ENCODE data around the gene MRTFA. TPM values are rescaled to one million over a fixed set of nuclear protein-coding genes. Genes with fewer than 3 reads are reported as not detected.
A peak's percentile ranks its signal among the peaks of the same experiment; 100 is the strongest.
"Not testable (repeated sequence)": the region's sequence is repeated elsewhere in the genome, so short reads cannot be mapped to it uniquely, and the experiment has no call there.

Gene MRTFA
- total RNA-seq, 1 donor from 2014 or later, result 105 TPM

- Mint-ChIP-seq H3K27ac (peak overlapping the region; percentile 86), H3K9me3 (no peaks in the 10 kb centered on the region), H3K36me3 (peaks cover 19% of the 10 kb centered on the region), H3K4me3 (no peak overlapping the region), H3K4me1 (peaks cover 21% of the 10 kb centered on the region), H3K27me3 (ENCODE audit: low read depth) (no peaks in the 10 kb centered on the region)
- no peak for TF ChIP-seq CTCF (IDR thresholded peaks at IDR 0.05; ENCODE audit: unreplicated experiment)
- DNase-seq (ENCODE audit: low spot score in 2 of 2, unreplicated experiment in 2 of 2), result no peak
Measured at GRCh38 chr22:40542821-40543540, 93.5 kb downstream of the MRTFA start.

- no peaks in the 10 kb centered on the region for H3K27me3 Mint-ChIP-seq (ENCODE audit: low read depth)
- H3K9me3 Mint-ChIP-seq, result no peaks in the 10 kb centered on the region
- peak overlapping the region; percentile 49 for H3K27ac Mint-ChIP-seq
- peaks cover 18% of the 10 kb centered on the region for H3K4me1 Mint-ChIP-seq
- no peak overlapping the region for H3K4me3 Mint-ChIP-seq
- no peak for TF ChIP-seq CTCF (IDR thresholded peaks at IDR 0.05; ENCODE audit: unreplicated experiment)
- no peak for DNase-seq (ENCODE audit: low spot score in 2 of 2, unreplicated experiment in 2 of 2)
- H3K36me3 Mint-ChIP-seq, result peaks cover 9% of the 10 kb centered on the region
Measured at GRCh38 chr22:40541300-40541699, 95.2 kb downstream of the MRTFA start.

GRCh38 chr22:40540265-40540664 is 96.3 kb downstream of the MRTFA start:
- Mint-ChIP-seq H3K27me3 (ENCODE audit: low read depth) (no peaks in the 10 kb centered on the region), H3K4me1 (peaks cover 18% of the 10 kb centered on the region), H3K9me3 (no peaks in the 10 kb centered on the region), H3K27ac (no peak overlapping the region), H3K4me3 (no peak overlapping the region), H3K36me3 (peaks cover 5% of the 10 kb centered on the region)
- no peak for DNase-seq (ENCODE audit: low spot score in 2 of 2, unreplicated experiment in 2 of 2)
- TF ChIP-seq CTCF (IDR thresholded peaks at IDR 0.05; ENCODE audit: unreplicated experiment), result no peak

- H3K27ac Mint-ChIP-seq; H3K36me3 Mint-ChIP-seq; H3K4me3 Mint-ChIP-seq; H3K9me3 Mint-ChIP-seq; H3K27me3 Mint-ChIP-seq (ENCODE audit: low read depth); DNase-seq (ENCODE audit: low spot score in 2 of 2, unreplicated experiment in 2 of 2): not testable (repeated sequence)
- H3K4me1 Mint-ChIP-seq, result peaks cover 42% of the 10 kb centered on the region
Measured at GRCh38 chr22:40536149-40536548, 100.4 kb downstream of the MRTFA start.

GRCh38 chr22:40535642-40536041 is 100.9 kb downstream of the MRTFA start:
- peaks cover 4% of the 10 kb centered on the region for H3K36me3 Mint-ChIP-seq
- no peak for TF ChIP-seq CTCF (IDR thresholded peaks at IDR 0.05; ENCODE audit: unreplicated experiment)
- H3K27ac Mint-ChIP-seq, result peak overlapping the region; percentile 98
- H3K4me3 Mint-ChIP-seq, result no peak overlapping the region
- H3K4me1 Mint-ChIP-seq, result peaks cover 42% of the 10 kb centered on the region
- no peaks in the 10 kb centered on the region for H3K27me3 Mint-ChIP-seq (ENCODE audit: low read depth)
- no peak for DNase-seq (ENCODE audit: low spot score in 2 of 2, unreplicated experiment in 2 of 2)
- no peaks in the 10 kb centered on the region for H3K9me3 Mint-ChIP-seq

GRCh38 chr22:40535189-40535512 is 101.4 kb downstream of the MRTFA start:
- H3K27ac Mint-ChIP-seq, result peak overlapping the region; percentile 98
- peak overlapping the region; percentile 69 for H3K4me3 Mint-ChIP-seq
- no peaks in the 10 kb centered on the region for H3K27me3 Mint-ChIP-seq (ENCODE audit: low read depth)
- DNase-seq (ENCODE audit: low spot score in 2 of 2, unreplicated experiment in 2 of 2), result no peak
- H3K36me3 Mint-ChIP-seq, result peaks cover 4% of the 10 kb centered on the region
- H3K9me3 Mint-ChIP-seq, result no peaks in the 10 kb centered on the region
- no peak for TF ChIP-seq CTCF (IDR thresholded peaks at IDR 0.05; ENCODE audit: unreplicated experiment)
- peaks cover 47% of the 10 kb centered on the region for H3K4me1 Mint-ChIP-seq

Measured in mesothelial cell of epicardium (in vitro differentiated cells).